Calu3 (cell line): ENCODE measurements around the gene ADGRA1. TPM values are rescaled to one million over a fixed set of nuclear protein-coding genes. Genes with fewer than 3 reads are reported as not detected.

Experiments
- BruUV-seq: library from RNA; stranded (reverse); fragments of 400-500 nt; replicated peaks from 2 replicates; lab custom pipeline; 2021; lab: Mats Ljungman, UMichigan
- CTCF ChIA-PET: fragments of 300-600 bp; sonication (Branson Sonifier 250); formaldehyde crosslinking; loops from one replicate; lab custom pipeline; 2022; ENCODE audit warnings: antibody characterized with exemption; lab: Charles Lee
- DNase-seq: peaks from one replicate; pipeline ENCODE4 v3.0.0; 2022
- H3K27ac Mint-ChIP-seq: one replicate; pipeline ENCODE4 v1.8.0; 2022; ENCODE audit warnings: mixed read lengths; ENCODE audit not compliant: unreplicated experiment
- H3K27me3 Mint-ChIP-seq: one replicate; pipeline ENCODE4 v1.8.0; 2022; ENCODE audit warnings: mixed read lengths; ENCODE audit not compliant: unreplicated experiment
- H3K36me3 Mint-ChIP-seq: one replicate; pipeline ENCODE4 v1.8.0; 2022; ENCODE audit warnings: mild to moderate bottlenecking, moderate library complexity, mixed read lengths; ENCODE audit not compliant: insufficient read depth, unreplicated experiment
- H3K4me1 Mint-ChIP-seq: one replicate; pipeline ENCODE4 v1.8.0; 2022; ENCODE audit warnings: mild to moderate bottlenecking, low read depth, mixed read lengths; ENCODE audit not compliant: unreplicated experiment
- H3K4me3 Mint-ChIP-seq: one replicate; pipeline ENCODE4 v1.8.0; 2022; ENCODE audit warnings: mild to moderate bottlenecking, low read depth, moderate library complexity, mixed read lengths; ENCODE audit not compliant: unreplicated experiment
- H3K9me3 Mint-ChIP-seq: one replicate; pipeline ENCODE4 v1.8.0; 2022; ENCODE audit warnings: low read depth, mixed read lengths; ENCODE audit not compliant: unreplicated experiment
- CTCF ChIP-seq: fragments of 200-600 bp; IDR thresholded peaks from one replicate; pipeline ENCODE4 v1.8.0; 2022; ENCODE audit warnings: antibody characterized with exemption; ENCODE audit not compliant: unreplicated experiment
- intact Hi-C: fragments of 100-400 bp; cut with micrococcal nuclease; formaldehyde crosslinking; loops from one replicate; pipeline ENCODE4 v1.10.0; 2022; ENCODE audit not compliant: unreplicated experiment
- total RNA-seq: library from RNA; stranded (reverse); gene quantifications from 2 replicates; pipeline ENCODE4 v1.2.3, GENCODE V29; 2022

Gene ADGRA1
- total RNA-seq, 1 experiment from 2014 or later = not detected

- Mint-ChIP-seq H3K4me3 (no peak overlapping the region), H3K27ac (no peak overlapping the region), H3K9me3 (peaks cover 11% of the 10 kb centered on the region), H3K36me3 (no peaks in the 10 kb centered on the region), H3K27me3 (peaks cover 12% of the 10 kb centered on the region), H3K4me1 (no peaks in the 10 kb centered on the region)
- intact Hi-C loops = no loop called here
- no peak for DNase-seq
- TF ChIP-seq CTCF = no peak
- CTCF ChIA-PET = no interaction called here
- BruUV-seq = no TSS peak
Measured at GRCh38 chr10:133177380-133178157, 89.8 kb downstream of the ADGRA1 start.

- TF ChIP-seq CTCF = no peak
- BruUV-seq = no TSS peak
- DNase-seq = no peak
- Mint-ChIP-seq H3K9me3 (peaks cover 9% of the 10 kb centered on the region), H3K4me3 (no peak overlapping the region), H3K4me1 (no peaks in the 10 kb centered on the region), H3K27ac (no peak overlapping the region), H3K27me3 (peaks cover 2% of the 10 kb centered on the region), H3K36me3 (no peaks in the 10 kb centered on the region)
- CTCF ChIA-PET = no interaction called here
- intact Hi-C loops = no loop called here
Measured at GRCh38 chr10:133178357-133179127, 90.8 kb downstream of the ADGRA1 start.

- H3K27ac Mint-ChIP-seq = no peak overlapping the region
- intact Hi-C loops = no loop called here
- no TSS peak for BruUV-seq
- H3K27me3 Mint-ChIP-seq = no peaks in the 10 kb centered on the region
- H3K36me3 Mint-ChIP-seq = no peaks in the 10 kb centered on the region
- no peaks in the 10 kb centered on the region for H3K4me1 Mint-ChIP-seq
- CTCF ChIA-PET = no interaction called here
- DNase-seq = no peak
- no peak overlapping the region for H3K4me3 Mint-ChIP-seq
- H3K9me3 Mint-ChIP-seq = peaks cover 9% of the 10 kb centered on the region
- TF ChIP-seq CTCF = no peak
Measured at GRCh38 chr10:133179128-133179520, 91.4 kb downstream of the ADGRA1 start.

GRCh38 chr10:133179651-133180050 lies 91.9 kb downstream of the ADGRA1 start:
- H3K4me1 Mint-ChIP-seq = no peaks in the 10 kb centered on the region
- TF ChIP-seq CTCF = no peak
- intact Hi-C loops = no loop called here
- CTCF ChIA-PET = no interaction called here
- H3K9me3 Mint-ChIP-seq = peaks cover 9% of the 10 kb centered on the region
- H3K27ac Mint-ChIP-seq = no peak overlapping the region
- H3K4me3 Mint-ChIP-seq = no peak overlapping the region
- H3K27me3 Mint-ChIP-seq = no peaks in the 10 kb centered on the region
- no TSS peak for BruUV-seq
- no peaks in the 10 kb centered on the region for H3K36me3 Mint-ChIP-seq
- DNase-seq = no peak
